C4-2B (cell line): ENCODE measurements around the gene DOCK10.

Experiments used
- ZFX ChIP-seq: fragments of 450-650 bp; IDR thresholded peaks from 2 replicates; pipeline ENCODE4 v1.6.1; 2017
- TF ChIP-seq, protein P1 (sequence below): fragments of 450-650 bp; conservative IDR thresholded peaks from 2 replicates; pipeline ENCODE4 v1.5.1; 2017; ENCODE audit warnings: mild to moderate bottlenecking

GRCh38 chr2:224984637-224985036 is 57.6 kb downstream of the DOCK10 start:
- TF ChIP-seq, protein P1, sequence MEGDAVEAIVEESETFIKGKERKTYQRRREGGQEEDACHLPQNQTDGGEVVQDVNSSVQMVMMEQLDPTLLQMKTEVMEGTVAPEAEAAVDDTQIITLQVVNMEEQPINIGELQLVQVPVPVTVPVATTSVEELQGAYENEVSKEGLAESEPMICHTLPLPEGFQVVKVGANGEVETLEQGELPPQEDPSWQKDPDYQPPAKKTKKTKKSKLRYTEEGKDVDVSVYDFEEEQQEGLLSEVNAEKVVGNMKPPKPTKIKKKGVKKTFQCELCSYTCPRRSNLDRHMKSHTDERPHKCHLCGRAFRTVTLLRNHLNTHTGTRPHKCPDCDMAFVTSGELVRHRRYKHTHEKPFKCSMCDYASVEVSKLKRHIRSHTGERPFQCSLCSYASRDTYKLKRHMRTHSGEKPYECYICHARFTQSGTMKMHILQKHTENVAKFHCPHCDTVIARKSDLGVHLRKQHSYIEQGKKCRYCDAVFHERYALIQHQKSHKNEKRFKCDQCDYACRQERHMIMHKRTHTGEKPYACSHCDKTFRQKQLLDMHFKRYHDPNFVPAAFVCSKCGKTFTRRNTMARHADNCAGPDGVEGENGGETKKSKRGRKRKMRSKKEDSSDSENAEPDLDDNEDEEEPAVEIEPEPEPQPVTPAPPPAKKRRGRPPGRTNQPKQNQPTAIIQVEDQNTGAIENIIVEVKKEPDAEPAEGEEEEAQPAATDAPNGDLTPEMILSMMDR, result no peak
- TF ChIP-seq ZFX, result no peak
